Measurements from ENCODE around the gene PTGFR. TPM values are rescaled to one million over a fixed set of nuclear protein-coding genes. Genes with fewer than 3 reads are reported as not detected.

The PTGFR gene
- total RNA-seq, 1 experiment from 2014 or later, result 0.35 TPM

GRCh38 chr1:78491451-78492071 is 787 bp downstream of the PTGFR start:
- intact Hi-C loops (cut with micrococcal nuclease; ENCODE audit: unreplicated experiment), result loop anchor here (5.0 to 10.0 kb wide), 2 partner anchors 113 to 344 kb away; no protein-coding TSS in a partner anchor
- CTCF ChIA-PET, result no interaction called here
- peak overlapping the region; percentile 91 for H3K4me3 Mint-ChIP-seq (ENCODE audit: low read depth, unreplicated experiment)
- peaks cover 27% of the 10 kb centered on the region for H3K4me1 Mint-ChIP-seq (ENCODE audit: low read depth, unreplicated experiment)
- no TSS peak for BruUV-seq (replicated peaks)
- H3K36me3 Mint-ChIP-seq (ENCODE audit: insufficient read depth, unreplicated experiment), result peaks cover 11% of the 10 kb centered on the region
- H3K27me3 Mint-ChIP-seq (ENCODE audit: unreplicated experiment), result no peaks in the 10 kb centered on the region
- H3K27ac Mint-ChIP-seq (ENCODE audit: unreplicated experiment), result no peak overlapping the region
- peak; percentile 31 for DNase-seq
- TF ChIP-seq CTCF (IDR thresholded peaks at IDR 0.05; ENCODE audit: unreplicated experiment), result no peak
- peaks cover 2% of the 10 kb centered on the region for H3K9me3 Mint-ChIP-seq (ENCODE audit: low read depth, unreplicated experiment)

GRCh38 chr1:78492386-78492950 is 1.7 kb downstream of the PTGFR start:
- no peak overlapping the region for H3K27ac Mint-ChIP-seq (ENCODE audit: unreplicated experiment)

GRCh38 chr1:78493451-78493850 is 2.7 kb downstream of the PTGFR start:
- DNase-seq, result no peak
- peaks cover 38% of the 10 kb centered on the region for H3K4me1 Mint-ChIP-seq (ENCODE audit: low read depth, unreplicated experiment)
- BruUV-seq (replicated peaks), result no TSS peak
- peaks cover 11% of the 10 kb centered on the region for H3K36me3 Mint-ChIP-seq (ENCODE audit: insufficient read depth, unreplicated experiment)
- CTCF ChIA-PET, result no interaction called here
- no peak for TF ChIP-seq CTCF (IDR thresholded peaks at IDR 0.05; ENCODE audit: unreplicated experiment)
- H3K27me3 Mint-ChIP-seq (ENCODE audit: unreplicated experiment), result no peaks in the 10 kb centered on the region
- intact Hi-C loops (cut with micrococcal nuclease; ENCODE audit: unreplicated experiment), result loop anchor here (5.0 to 10.0 kb wide), 2 partner anchors 111 to 346 kb away; no protein-coding TSS in a partner anchor
- H3K9me3 Mint-ChIP-seq (ENCODE audit: low read depth, unreplicated experiment), result no peaks in the 10 kb centered on the region
- no peak overlapping the region for H3K4me3 Mint-ChIP-seq (ENCODE audit: low read depth, unreplicated experiment)
- H3K27ac Mint-ChIP-seq (ENCODE audit: unreplicated experiment), result no peak overlapping the region

More at GRCh38 chr1:78492386-78492950, 1.7 kb downstream of the PTGFR start:
- TF ChIP-seq CTCF (IDR thresholded peaks at IDR 0.05; ENCODE audit: unreplicated experiment), result no peak
- intact Hi-C loops (cut with micrococcal nuclease; ENCODE audit: unreplicated experiment), result loop anchor here (5.0 to 10.0 kb wide), 2 partner anchors 112 to 345 kb away; no protein-coding TSS in a partner anchor
- no peaks in the 10 kb centered on the region for H3K27me3 Mint-ChIP-seq (ENCODE audit: unreplicated experiment)
- H3K4me3 Mint-ChIP-seq (ENCODE audit: low read depth, unreplicated experiment), result peak overlapping the region; percentile 91
- H3K36me3 Mint-ChIP-seq (ENCODE audit: insufficient read depth, unreplicated experiment), result peaks cover 11% of the 10 kb centered on the region
- CTCF ChIA-PET, result no interaction called here
- no peak for DNase-seq
- peaks cover 2% of the 10 kb centered on the region for H3K9me3 Mint-ChIP-seq (ENCODE audit: low read depth, unreplicated experiment)
- BruUV-seq (replicated peaks), result no TSS peak
- H3K4me1 Mint-ChIP-seq (ENCODE audit: low read depth, unreplicated experiment), result peaks cover 32% of the 10 kb centered on the region

- intact Hi-C loops (cut with micrococcal nuclease; ENCODE audit: unreplicated experiment), result loop anchor here (10.0 kb wide), 1 partner anchor 108 kb away; no protein-coding TSS in a partner anchor
- peak overlapping the region; percentile 16 for H3K4me3 Mint-ChIP-seq (ENCODE audit: low read depth, unreplicated experiment)
- DNase-seq, result no peak
- CTCF ChIA-PET, result no interaction called here
- no peaks in the 10 kb centered on the region for H3K27me3 Mint-ChIP-seq (ENCODE audit: unreplicated experiment)
- peaks cover 29% of the 10 kb centered on the region for H3K4me1 Mint-ChIP-seq (ENCODE audit: low read depth, unreplicated experiment)
- H3K27ac Mint-ChIP-seq (ENCODE audit: unreplicated experiment), result no peak overlapping the region
- H3K9me3 Mint-ChIP-seq (ENCODE audit: low read depth, unreplicated experiment), result no peaks in the 10 kb centered on the region
- TF ChIP-seq CTCF (IDR thresholded peaks at IDR 0.05; ENCODE audit: unreplicated experiment), result no peak
- BruUV-seq (replicated peaks), result no TSS peak
- H3K36me3 Mint-ChIP-seq (ENCODE audit: insufficient read depth, unreplicated experiment), result no peaks in the 10 kb centered on the region
Observed at GRCh38 chr1:78497201-78497600, 6.4 kb downstream of the PTGFR start.
